ENCODE measurements around the gene ATP9B.

ATP9B gene

DNA sequence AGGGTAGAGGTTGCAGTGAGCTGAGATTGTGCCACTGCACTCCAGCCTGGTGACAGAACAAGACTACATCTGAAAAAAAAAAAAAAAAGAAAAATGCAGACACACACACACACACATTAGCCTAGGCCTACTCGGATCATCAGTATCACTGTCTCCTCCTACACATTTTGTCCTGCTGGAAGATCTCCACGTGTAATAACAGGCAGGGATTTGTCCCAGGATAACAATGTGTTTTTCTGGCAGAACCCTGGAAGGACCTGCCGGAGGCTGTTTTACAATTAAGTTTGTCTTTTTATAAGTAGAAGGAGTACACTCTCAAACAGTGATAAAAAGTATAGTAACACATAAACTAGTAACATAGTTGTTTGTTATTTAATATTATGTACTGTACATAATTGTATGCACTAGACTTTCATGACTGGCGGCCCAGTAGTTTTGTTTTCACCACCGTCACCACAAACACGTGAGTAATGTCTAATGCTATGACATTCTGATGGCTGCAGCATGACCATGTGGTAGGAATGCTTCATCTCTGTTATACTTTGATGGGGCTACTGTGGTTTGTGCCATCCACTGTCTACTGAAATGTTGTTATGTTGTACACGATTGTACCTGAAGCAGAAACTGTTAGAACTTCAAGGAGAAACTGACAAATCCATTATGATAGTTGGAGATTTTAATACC, 130.6 kb downstream of the ATP9B start:
- no peak for DNase-seq (ENCODE audit: low spot score)

DNA sequence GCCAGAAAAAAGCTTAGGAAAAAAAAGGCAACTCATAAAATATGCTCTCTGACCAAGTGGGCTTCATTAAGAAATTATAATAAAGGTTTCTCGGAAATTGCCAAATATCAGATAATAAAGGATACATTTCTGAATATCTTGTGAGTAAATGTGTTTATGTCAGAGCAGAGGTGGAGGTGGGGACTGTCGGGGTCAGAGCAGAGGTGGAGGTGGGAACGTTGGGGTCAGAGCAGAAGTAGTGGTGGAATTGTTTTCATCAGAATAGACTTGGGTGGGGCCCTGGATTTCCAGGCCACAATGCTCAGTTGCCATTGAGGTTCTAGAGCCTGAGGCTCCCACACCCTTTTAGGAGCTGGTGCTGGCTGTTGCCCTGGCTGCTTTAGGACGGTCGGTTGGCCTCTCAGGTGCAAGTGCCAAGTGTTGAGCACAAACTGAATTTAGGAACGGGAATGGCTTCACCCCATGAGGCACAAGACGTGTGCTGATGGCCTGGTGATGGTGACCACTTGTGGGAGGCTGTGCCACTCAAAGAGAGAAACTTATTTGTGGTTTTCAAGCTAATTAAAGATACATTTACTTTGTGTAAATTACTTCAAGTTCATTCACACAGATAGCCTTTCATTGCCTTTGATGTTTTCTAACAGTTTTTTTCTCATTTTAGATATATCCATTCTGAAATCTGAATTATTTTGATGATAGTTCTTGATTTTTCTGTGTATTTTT, 131.5 kb downstream of the ATP9B start:
- peak; percentile 42 for DNase-seq (ENCODE audit: low spot score)

DNA sequence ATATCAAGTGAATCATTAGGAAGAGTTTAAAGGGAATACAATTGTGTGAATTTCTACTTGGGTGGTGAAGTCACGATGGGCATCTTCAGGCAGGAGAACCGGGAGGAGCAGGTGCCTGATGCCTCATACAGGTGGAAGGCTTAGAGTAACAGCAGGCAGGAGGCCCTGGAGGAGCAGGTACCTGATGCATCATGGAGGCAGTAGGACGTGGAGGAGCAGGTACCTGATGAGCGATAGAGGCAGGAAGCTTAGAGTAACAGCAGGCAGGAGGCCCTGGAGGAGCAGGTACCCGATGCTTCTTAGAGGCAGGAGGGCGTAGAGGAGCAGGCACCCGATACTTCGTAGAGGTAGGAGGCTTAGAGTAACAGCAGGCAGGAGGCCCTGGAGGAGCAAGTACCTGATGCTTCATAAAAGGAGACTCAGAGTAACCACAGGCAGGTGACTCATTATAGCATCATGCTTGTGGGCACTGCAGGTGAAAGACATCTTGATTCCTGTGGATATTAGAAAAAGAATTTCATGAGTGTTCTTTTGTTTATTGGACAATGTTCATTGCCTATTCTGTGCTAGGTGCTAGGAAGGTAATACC, 133.9 kb downstream of the ATP9B start:
- no peak for DNase-seq (ENCODE audit: low spot score)

GRCh38 chr18:79204889-79205807, 136.0 kb downstream of the ATP9B start:
- DNase-seq (ENCODE audit: low spot score) = no peak

GRCh38 chr18:79206444-79206843, 137.2 kb downstream of the ATP9B start:
- no peak for DNase-seq (ENCODE audit: low spot score)

GRCh38 chr18:79208906-79209305, 139.7 kb downstream of the ATP9B start:
- DNase-seq (ENCODE audit: low spot score) = no peak

- no peak for DNase-seq (ENCODE audit: low spot score)
Observed at GRCh38 chr18:79210002-79210910, 141.1 kb downstream of the ATP9B start.

GRCh38 chr18:79211844-79212243, 142.7 kb downstream of the ATP9B start:
- DNase-seq (ENCODE audit: low spot score) = no peak

- DNase-seq (ENCODE audit: low spot score) = no peak
Observed at GRCh38 chr18:79214056-79214455, 144.9 kb downstream of the ATP9B start.

- no peak for DNase-seq (ENCODE audit: low spot score)
Observed at GRCh38 chr18:79216176-79216575, 147.0 kb downstream of the ATP9B start.

DNA sequence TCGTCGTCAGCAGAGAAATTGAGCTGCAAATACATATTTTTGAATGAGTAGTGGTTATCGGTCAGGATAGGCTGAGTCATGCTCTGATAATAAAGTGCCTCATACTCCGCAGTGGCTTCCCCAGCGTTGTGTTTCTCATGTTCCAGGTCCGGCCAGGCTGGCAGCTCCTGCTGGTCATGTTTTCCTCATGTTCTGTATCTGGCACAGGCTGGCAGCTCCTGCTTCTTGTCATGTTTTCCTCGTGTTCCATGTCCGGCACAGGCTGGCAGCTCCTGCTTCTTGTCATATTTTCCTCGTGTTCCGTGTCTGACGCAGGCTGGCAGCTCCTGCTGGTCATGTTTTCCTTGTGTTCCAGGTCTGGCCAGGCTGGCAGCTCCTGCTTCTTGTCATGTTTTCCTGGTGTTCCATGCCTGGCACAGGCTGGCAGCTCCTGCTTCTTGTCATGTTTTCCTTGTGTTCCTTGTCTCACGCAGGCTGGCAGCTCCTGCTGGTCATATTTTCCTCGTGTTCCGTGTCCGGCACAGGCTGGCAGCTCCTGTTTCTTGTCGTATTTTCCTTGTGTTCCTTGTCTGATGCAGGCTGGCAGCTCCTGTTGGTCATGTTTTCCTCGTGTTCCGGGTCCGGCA, 148.9 kb downstream of the ATP9B start:
- peak; percentile 58 for DNase-seq (ENCODE audit: low spot score)

- peak; percentile 24 for DNase-seq (ENCODE audit: low spot score)
Observed at GRCh38 chr18:79218605-79219190, 149.5 kb downstream of the ATP9B start.

DNA sequence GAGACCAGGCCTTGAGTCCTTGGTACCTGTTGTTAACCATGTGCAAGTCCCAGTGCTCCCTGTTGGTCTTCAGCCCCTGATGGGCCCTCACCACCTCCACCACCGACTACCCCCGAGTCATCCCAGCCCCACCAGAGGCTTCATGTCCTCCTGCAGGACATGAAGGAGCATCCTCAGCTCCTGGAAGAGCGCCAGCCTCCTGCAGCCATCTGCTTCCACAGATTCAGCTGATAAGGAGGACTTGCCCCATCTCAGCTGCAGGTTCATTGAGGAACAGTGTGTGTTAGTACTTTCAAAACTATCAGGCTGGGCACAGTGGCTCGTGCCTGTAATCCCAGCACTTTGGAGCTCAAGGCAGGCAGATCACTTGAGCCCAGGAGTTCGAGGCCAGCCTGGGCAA, 151.9 kb downstream of the ATP9B start:
- no peak for DNase-seq (ENCODE audit: low spot score)

GRCh38 chr18:79222790-79223189, 153.6 kb downstream of the ATP9B start:
- no peak for DNase-seq (ENCODE audit: low spot score)

DNA sequence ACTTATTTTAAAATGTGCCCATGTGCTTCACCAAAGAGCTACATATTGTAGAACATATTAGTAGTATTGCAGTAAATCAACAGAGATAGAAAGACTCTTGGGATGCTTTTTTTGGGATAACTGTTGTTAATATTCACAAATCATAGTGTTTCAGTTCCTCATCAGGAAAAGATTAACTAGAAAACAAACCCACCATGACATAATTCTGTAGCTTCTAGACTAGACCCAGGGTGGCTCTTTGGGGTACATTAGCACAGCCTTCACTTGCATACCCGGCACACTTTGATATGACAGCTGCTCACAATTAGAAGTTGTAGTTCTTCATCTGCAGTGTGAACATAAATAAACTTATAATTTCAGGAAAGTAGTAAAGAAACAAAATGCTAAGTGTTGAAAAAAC, 154.2 kb downstream of the ATP9B start:
- DNase-seq (ENCODE audit: low spot score) = no peak

- no peak for DNase-seq (ENCODE audit: low spot score)
Observed at GRCh38 chr18:79224381-79224780, 155.2 kb downstream of the ATP9B start.

DNA sequence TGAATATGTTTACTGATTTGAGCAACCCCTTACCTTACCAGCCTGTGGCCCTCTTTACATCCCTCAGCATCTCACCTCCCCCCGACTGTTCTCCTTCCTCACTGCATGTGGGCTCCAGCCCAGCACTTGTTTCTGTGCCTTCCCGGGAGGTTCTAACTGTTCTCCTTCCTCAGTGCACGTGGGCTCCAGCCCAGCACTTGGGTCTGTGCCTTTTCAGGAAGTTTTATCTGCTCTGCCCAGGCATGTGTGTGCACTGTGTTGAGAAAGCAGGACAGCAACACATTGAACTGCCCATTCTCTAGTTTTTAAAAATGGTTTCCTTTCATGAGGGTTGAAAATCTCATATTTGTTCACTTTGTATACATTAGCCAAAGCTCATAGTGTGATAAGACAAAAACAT, 158.4 kb downstream of the ATP9B start:
- no peak for DNase-seq (ENCODE audit: low spot score)

GRCh38 chr18:79229431-79229830, 160.2 kb downstream of the ATP9B start:
- no peak for DNase-seq (ENCODE audit: low spot score)

- DNase-seq (ENCODE audit: low spot score) = no peak
Observed at GRCh38 chr18:79234438-79234837, 165.2 kb downstream of the ATP9B start.

DNA sequence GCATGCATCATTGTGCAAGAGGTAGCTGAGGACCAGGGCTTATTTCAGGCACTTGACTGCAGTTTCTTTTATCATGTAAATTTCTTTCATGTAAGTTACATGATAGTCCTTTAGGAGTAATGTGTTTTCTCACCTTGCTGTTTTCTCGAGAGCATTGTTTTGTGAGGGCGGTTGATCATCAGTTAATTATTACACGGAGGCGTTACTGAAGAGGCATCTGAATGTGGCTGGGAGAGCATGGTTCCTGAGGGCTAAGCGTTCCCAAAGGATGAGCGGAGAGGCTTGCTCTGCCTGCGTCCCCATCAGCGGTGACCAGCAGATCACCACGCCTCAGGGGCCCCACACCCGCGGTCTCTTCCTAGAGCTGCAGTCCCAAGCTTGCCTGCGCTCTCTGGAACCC, 170.4 kb downstream of the ATP9B start:
- no peak for DNase-seq (ENCODE audit: low spot score)
